ENCODE data around the gene SESTD1.
A peak's percentile ranks its signal among the peaks of the same experiment; 100 is the strongest.
"Not testable (repeated sequence)": the region's sequence is repeated elsewhere in the genome, so short reads cannot be mapped to it uniquely, and the experiment has no call there.

Gene SESTD1

DNA sequence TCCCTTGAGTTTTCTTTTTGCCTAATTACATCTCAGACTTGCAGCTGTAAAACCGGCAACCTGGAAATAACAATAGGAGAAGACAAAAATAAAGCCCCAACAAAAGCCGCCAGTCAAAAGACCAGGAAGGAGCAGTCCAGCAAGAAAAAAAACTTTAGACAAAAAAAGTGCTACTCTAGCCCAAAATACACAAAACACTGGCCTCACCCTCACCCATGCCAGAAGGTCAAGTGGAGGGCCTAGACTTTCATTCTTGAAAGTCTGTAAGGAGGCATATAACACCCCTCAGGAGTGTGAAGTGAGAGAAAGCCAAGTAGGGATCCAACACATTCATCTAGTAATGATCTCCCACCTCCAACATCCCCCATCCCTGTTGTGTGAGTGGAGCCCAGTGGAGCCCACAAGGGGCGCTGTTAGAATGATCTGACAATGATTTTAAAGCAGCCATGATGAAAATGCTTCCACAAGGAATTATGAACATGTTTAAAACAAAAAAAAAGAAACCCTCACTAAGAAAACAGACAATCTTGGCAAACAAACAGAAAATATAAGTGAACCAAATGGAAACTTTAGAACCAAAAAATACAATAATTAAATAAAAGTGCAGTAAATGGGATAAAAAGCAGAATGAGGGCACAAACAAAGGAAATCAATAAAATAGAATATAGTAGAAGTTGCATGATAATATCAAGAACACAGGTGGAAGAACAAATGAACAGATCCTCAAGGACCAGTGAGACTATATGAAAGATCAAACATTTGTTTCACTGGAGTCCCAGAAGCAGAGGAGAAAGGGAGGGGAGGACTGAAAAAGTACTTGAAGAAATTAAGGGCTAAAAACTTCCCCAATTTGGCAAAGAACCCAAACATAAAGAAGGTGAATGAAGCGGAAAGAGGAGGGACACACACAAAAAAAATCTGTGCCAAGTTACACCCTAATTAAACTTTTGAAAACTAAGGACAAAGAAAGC is 23.9 kb downstream of the SESTD1 start:
- Histone ChIP-seq H3K4me3 (no peak overlapping the region), H3K27ac (no peak overlapping the region)

DNA sequence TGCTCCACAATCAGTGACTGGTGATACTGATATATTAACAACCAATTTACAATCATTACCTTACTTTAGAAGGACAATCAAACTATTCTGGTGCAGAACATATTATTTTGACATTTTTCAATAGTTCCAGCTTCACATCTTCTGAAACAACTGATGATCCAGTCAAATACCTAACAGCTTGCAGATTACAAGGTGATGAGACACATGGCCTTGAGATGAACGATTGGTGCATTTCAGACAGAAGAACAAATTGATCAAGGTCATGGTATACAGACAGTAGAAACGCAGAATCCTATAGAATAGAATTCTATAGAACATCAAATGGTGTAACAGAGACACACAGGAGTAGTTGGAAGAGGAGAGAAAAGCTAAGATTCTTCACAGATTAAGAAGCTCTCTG is 24.8 kb downstream of the SESTD1 start:
- Histone ChIP-seq H3K4me3 (no peak overlapping the region), H3K27ac (no peak overlapping the region)

DNA sequence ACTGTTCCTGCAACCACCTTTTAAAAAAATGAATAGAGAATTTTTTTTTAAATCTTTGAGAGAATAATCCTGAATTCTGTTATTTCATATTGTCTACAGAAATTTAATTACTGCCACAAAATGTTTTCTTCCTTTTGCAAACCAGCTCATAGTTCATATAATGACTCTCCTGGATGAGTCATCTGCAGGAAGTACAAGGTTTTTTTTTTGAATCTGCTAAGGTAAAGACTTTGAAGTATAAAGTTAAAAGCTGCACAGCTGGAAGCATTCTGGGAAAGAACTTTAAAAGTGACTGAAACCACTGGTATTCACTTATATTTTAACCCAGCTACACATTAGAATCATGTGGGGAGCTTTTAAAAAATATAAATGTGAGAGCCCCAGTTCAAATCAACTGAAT is 25.4 kb downstream of the SESTD1 start:
- Histone ChIP-seq H3K27ac (no peak overlapping the region), H3K4me3 (no peak overlapping the region)

DNA sequence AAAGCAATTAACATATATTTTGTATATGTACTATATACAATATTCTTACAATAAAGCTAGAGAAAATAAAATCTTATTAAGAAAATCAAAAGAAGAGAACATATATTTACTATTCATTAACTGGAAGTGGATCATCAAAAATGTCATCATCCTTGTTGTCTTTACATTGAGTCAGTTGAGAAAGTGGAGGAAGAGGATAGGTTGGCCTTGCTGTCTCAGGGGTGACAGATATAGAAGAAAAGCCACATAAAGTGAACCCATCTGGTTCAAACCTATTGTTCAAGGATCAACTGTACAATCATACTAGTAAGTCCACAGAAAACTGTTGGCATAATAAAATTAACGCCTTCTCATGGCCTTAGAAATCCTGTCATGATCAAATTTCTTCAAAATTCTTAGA is 26.6 kb downstream of the SESTD1 start:
- no peak overlapping the region for H3K27ac ChIP-seq

DNA sequence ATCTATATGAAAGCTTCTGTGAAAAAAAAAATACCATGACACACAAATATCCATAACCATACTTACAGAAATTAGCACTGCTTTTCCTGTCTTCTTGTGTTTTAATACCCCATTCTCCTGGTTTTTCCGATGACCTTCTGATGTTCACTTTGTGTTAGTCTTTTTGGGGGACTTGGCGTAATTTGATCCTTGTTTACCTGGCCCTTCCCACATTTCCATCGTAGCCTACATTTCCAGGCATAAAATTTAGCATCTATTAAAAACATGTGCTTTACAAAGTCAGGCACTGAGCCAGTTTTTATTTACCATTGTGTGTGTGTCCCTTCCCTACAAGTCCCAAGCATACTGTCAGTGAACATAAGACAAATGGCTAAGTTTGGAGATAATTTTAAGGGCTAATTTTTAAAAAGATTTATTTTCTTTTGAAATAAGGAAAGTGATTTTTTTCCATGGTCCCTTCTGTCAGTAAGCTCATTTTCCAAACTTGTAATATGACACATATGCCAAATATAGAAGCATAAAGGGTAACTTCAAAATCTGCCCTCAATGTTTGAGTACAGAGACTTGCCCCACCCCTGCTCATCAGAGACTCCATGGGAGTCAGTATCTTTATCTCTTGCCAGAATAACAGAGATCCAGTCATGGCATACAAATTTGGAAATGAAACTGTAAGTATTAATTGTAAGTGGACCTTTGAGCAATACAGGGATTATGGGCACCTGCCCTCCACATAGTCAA is 27.3 kb downstream of the SESTD1 start:
- Histone ChIP-seq H3K27ac (peak overlapping the region in 1 of 21 experiments; percentile 38), H3K4me3 (no peak overlapping the region)

More for the DNA sequence above, 26.6 kb downstream of the SESTD1 start:
- no peak overlapping the region for H3K4me3 ChIP-seq

DNA sequence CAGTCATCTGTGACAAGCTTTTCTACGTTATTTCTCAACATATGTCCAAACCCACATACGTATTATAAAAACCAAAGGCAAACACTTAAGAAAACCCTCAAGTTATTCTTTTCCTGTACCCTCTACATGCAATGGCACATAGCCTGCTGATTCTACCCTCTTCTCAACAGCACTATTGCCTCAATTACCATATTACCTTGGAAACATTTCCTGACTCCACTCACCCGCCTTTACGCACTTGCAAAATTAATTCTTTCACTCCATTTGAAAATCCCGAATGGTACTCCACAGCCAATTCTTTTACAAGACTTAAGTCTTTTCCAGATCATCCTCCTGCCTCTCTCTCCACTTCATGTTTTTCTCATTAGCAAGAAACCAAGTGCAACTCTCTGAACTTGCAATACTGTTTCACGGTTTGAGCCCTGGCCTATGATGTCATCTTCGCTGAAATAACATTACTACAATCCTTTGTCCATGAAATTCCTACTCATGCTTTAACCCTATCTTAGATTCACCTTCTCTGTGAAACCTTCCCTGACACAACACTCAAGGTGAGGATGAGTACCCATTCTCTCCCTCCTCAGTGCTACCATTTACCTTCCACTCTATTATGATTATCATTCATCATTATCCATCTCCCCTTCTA is 29.0 kb downstream of the SESTD1 start:
- H3K27ac ChIP-seq: peak overlapping the region in 1 of 21 experiments; percentile 55
- H3K4me3 ChIP-seq: no peak overlapping the region

DNA sequence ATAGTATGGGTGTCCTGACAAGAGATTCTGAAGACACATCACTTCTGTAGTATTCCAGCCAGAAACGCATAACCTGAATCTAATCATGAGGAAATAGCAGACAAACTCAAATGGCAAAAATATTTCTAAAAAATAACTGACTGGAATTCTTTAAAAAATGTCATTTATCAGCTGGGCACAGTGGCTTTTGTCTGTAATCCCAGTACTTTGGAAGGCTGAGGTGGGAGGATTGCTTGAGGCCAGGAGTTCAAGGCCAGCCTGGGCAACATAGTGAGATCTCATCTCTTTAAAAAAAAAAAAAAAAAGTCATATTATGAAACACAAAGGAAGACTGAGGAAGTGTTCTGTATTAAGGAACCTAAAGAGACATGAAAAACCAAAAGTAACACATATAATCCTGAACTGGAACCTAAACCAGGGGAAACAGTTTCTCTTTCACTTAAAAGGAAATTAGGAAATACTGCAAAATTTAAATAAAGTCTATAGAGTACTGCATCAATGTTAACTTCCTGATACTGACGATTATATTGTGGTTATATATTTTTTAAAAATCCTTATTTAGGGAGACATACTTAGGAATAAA is 29.9 kb downstream of the SESTD1 start:
- Histone ChIP-seq H3K27ac (peak overlapping the region in 2 of 21 experiments; percentile 31 to 55), H3K4me3 (no peak overlapping the region)

DNA sequence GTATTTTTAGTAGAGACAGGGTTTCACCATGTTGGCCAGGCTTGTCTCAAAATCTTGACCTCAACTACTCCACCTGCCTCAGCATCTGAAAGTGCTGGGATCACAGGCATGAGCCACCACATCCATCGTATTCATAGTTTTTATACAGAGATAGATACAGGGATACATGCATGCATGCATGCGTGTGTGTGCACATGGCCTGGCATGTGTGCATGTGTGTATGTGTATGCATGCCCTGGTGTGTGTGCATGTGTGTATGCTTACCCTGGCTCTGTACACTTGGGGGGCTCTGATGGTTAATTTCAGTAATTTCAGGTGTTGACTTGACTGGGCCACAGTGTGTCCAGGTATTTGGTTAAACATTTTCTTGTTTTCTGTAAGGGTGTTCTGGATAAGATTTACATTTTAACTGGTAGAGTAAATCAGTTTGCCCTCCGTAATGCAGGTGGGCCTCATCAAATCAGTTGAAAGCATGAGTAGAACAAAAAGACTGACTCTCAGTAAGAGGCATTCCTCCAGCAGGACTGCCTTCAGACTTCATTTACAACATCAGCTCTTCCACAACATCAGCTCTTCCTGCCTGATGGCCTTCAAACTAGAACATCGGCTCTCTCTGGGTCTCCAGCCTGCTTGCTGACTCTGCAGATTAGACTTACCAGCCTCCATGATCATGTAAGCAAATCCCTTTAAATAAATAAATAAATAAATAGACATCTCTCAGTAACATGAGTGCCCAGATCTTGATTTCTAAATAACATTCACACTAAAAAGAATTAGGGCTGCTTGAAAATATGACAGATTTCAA is 30.8 kb downstream of the SESTD1 start:
- no peak overlapping the region for H3K27ac ChIP-seq
- H3K4me3 ChIP-seq: no peak overlapping the region

DNA sequence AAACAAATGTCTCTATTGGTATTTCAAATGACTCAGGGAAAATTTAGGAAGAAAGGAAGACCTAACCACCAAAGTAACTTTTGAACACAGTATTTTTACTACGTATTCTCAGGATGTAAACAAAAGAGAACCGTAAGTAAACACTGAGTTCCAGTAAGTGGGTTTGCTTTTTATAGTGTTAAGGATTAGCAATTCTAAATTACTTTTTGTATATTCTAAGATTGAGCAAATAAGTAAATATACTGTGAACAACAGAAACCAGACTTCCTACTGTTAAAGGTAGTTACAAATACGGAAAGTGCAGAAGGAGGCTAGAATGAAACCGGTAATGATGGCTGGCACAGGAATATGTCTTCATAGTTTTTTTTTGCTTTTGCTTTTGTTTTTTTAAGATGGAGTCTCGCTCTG is 31.5 kb downstream of the SESTD1 start:
- no peak overlapping the region for H3K4me3 ChIP-seq
- no peak overlapping the region for H3K27ac ChIP-seq

DNA sequence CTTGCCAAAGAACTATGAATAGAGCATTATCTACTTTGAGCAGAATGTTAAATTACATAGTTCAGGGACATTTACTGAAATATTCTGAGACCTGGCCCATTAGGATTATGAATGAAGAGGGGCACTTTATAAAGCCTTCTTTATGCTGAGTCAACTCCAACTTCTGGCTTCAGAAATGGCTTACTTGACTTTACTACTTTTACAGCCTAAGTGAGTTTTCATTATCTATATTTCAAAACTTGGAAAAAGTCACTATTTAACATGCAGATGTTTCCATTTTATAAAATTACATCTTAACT is 37.7 kb downstream of the SESTD1 start:
- no peak overlapping the region for H3K4me3 ChIP-seq
- no peak overlapping the region for H3K27ac ChIP-seq

DNA sequence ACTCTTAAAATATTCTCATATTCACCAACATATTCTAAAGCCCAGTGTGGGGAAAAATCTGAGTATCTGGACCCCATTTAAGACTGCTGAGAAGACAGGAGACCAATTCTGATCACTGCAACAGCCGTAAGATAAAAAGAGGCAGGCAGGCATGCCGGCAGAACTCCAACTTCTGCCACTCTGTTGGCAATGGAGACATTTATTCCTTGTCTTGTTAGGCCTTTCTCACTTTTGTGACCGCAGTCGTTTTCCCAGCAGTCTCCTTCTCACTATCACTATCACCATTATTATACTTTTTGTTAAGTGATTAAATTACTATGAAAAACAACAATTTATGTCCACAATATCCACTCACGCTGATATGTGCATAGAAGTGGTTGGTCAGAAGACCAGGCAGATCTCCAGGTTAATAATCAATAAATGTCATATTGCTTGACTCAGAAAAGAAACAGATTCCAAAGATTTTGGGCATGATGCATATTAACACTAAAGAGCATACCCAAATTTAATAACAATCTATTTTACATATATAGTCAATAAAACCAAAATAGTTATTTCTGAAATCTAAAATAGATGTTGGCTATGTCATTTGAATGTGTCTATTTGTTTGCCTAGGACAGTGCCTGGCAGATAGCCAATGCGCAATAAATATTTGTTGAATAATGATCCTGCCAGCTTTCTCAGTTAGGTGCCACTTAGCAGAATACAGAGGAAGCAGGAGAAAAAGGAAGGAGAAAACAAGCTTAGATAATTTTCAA is 38.2 kb downstream of the SESTD1 start:
- Histone ChIP-seq H3K4me3 (no peak overlapping the region), H3K27ac (no peak overlapping the region)

DNA sequence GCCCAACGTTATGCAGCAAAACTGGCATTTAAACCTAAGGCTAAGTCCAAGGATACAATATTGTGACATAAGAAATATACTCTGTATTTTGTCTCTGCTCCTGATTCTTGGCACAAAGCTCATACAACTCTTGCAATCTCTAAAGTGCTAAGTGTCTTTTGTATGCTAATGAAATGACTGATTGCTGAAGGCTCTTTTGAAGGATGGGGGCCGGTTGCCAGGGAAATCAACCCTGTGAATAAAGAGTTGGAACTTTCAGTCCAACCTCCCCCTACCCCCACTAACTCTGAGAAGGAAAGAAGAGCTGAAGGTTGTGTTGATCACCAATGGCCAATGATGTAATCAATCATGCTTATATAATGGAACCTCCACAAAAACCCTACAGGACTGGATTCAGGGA is 40.3 kb downstream of the SESTD1 start:
- no peak overlapping the region for H3K27ac ChIP-seq

DNA sequence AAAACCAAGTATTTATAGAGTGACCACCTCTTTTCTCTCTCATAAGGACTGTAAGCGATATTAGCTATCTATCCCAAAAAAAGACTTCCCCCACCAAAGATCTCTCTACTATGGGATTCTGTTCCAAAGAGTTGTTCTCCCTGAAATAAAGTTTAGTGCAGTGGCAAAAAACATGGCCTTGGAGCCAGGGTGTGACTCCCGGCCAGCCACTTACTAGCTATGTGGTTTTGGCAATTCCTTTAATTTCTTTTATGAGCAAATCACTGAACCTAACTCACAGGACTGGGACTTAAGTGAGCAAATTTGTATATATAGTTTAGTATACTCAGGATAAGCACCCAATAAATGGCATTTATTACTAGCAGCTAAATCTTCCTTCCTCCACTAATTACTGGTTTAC is 42.6 kb downstream of the SESTD1 start:
- Histone ChIP-seq H3K4me3 (no peak overlapping the region), H3K27ac (no peak overlapping the region)

More for the DNA sequence above, 40.3 kb downstream of the SESTD1 start:
- no peak overlapping the region for H3K4me3 ChIP-seq

DNA sequence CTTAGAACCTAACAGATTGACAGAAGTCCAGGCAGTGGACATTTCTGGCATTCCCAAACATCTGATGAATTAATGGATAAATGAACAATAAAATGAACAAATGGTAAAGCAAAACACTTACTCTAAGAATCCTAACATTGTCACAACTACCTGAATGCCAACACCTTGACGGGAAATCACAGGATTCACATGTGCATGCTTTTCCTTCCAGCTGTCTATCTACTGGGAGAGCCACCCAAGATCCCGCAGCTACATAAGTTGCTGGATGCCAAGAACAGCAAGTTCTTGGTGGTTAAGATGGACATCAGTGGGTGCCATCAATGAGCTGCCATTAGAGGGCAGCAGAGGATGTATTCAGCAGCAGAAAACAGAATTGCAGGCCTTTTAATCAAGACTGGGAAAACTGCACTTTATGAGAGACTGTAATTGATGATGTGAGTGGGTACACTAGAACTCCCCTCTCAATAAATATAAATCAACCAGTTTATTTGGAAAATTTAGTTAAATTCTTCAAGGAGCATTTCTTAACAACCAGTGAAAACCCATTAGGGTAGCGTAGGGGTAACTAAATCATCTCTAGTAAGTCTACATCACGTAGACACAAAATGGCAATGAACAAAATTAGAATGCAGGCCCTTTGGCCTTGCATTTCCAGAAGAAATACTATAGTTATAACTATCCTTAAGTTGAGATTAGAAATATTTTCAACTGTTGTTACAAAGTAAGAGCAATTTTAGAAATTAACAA is 45.6 kb downstream of the SESTD1 start:
- H3K27ac ChIP-seq: no peak overlapping the region

DNA sequence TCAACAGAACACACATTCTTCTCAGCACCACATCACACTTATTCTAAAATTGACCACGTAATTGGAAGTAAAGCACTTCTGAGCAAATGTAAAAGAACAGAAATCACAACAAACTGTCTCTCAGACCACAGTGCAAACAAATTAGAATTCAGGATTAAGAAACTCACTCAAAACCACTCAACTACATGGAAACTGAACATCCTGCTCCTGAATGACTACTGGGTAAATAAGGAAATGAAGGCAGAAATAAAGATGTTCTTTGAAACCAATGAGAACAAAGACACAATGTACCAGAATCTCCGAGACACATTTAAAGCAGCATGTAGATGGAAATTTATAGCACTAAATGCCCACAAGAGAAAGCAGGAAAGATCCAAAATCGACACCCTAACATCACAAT is 50.0 kb downstream of the SESTD1 start:
- H3K27ac ChIP-seq, H3K4me3 ChIP-seq: not testable (repeated sequence)

More for the DNA sequence above, 45.6 kb downstream of the SESTD1 start:
- H3K4me3 ChIP-seq: no peak overlapping the region

DNA sequence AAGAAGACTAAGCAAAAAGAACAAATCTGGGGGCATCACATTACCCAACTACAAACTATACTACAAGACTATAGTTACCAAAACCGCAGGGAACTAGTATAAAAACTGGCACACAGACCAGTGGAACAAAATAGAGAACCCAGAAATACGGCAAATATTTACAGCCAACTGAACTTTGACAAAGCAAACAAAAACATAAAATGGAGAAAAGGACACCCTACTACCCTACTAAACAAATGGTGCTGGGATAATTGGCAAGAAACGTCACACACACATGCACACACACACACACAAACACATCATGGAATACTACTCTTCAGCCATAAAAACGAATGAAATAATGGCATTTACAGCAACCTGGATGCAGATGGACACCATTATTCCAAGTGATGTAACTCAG is 53.3 kb downstream of the SESTD1 start:
- Histone ChIP-seq H3K27ac (no peak overlapping the region), H3K4me3 (no peak overlapping the region)

DNA sequence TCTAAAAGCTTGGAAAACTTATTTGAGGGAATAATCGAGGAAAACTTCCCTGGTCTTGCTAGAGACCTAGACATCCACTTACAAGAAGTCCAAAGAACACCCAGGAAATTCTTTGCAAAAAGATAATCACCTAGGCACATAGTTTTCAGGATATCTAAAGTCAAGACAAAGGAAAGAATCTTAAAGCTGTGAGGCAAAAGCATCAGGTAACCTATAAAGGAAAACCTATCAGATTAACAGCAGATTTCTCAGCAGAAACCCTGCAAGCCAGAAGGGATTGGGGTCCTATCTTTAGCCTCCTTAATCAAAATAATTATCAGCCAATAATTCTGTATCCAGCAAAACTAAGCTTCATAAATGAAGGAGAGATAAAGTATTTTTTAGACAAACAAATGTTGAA is 56.4 kb downstream of the SESTD1 start:
- H3K4me3 ChIP-seq, H3K27ac ChIP-seq: not testable (repeated sequence)

DNA sequence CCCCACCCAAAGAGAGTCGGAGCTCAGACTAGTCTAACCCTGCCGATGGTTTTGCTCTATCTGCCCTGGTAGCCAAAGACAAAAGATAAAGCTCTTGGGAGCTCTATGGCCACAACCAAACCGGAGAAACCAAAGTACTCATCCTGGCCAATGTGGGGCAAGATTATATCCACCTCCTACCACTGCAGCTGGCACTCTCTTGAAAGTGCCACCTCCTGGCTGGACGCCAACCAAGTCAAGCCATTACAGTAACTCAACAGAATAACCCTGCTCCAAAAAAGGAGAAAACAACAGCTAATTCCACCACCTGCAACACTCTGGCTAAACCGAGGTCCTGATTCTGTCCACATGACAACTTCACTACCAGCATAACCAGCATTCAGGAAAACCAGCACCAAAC is 57.6 kb downstream of the SESTD1 start:
- Histone ChIP-seq H3K27ac (no peak overlapping the region), H3K4me3 (no peak overlapping the region)

All from skin epidermis (tissue), 12 donors.